T47D (cell line): Measurements from ENCODE around the gene CXCR3.
"Not testable (repeated sequence)": the region's sequence is repeated elsewhere in the genome, so short reads cannot be mapped to it uniquely, and the experiment has no call there.

Experiments used
- DNase-seq, 2 experiments: peaks; one replicate each; pipeline versions ENCODE4 v3.0.0 to v3.0.0-alpha.2; 2011 to 2012; ENCODE audit warnings: low read depth in 1 of 2, low spot score in 1 of 2
- JUND ChIP-seq: IDR thresholded peaks from 2 replicates; pipeline ENCODE4 v1.6.1; 2012; ENCODE audit warnings: low read depth
- in situ Hi-C: cut with HindIII; loops from 2 replicates; pipeline ENCODE4 v1.10.0; 2016; ENCODE audit warnings: low sequenced_read_pairs, low pct_unique_long_range_greater_than_20kb

Gene CXCR3

GRCh38 chrX:71586929-71587328 lies 31.4 kb downstream of the CXCR3 start:
- in situ Hi-C loops = no loop called here
- DNase-seq = no peak
- no peak for TF ChIP-seq JUND

GRCh38 chrX:71581210-71581609 lies 37.1 kb downstream of the CXCR3 start:
- TF ChIP-seq JUND = no peak
- DNase-seq = no peak
- in situ Hi-C loops = no loop called here

- no peak for DNase-seq
- no peak for TF ChIP-seq JUND
- in situ Hi-C loops = no loop called here
Observed at GRCh38 chrX:71579990-71580380, 38.3 kb downstream of the CXCR3 start.

- in situ Hi-C loops = no loop called here
- no peak for TF ChIP-seq JUND
- no peak for DNase-seq
Observed at GRCh38 chrX:71579136-71579989, 38.9 kb downstream of the CXCR3 start.

GRCh38 chrX:71578253-71579135 lies 39.8 kb downstream of the CXCR3 start, which contains the start of gene GCNA:
GCNA (plus strand) TSS chrX:71578437; CDS start chrX:71580822, 2,385 bp downstream.
- TF ChIP-seq JUND = no peak
- in situ Hi-C loops = no loop called here
- DNase-seq = no peak

- TF ChIP-seq JUND = no peak
- DNase-seq = no peak
- in situ Hi-C loops = no loop called here
Observed at GRCh38 chrX:71577682-71578081, 40.6 kb downstream of the CXCR3 start.

- no peak for TF ChIP-seq JUND
- in situ Hi-C loops = no loop called here
- DNase-seq = no peak
Observed at GRCh38 chrX:71573590-71573989, 44.7 kb downstream of the CXCR3 start.

GRCh38 chrX:71571390-71571789 lies 46.9 kb downstream of the CXCR3 start:
- DNase-seq, in situ Hi-C loops: not testable (repeated sequence)
